GM23338 (cell line): ENCODE measurements around the gene JARID2. TPM values are rescaled to one million over a fixed set of nuclear protein-coding genes. Genes with fewer than 3 reads are reported as not detected.

Experiments used
- ATAC-seq: fragments of 200-7000 bp; cut with Tn5 transposase; 3 replicates; pipeline ENCODE4 v1.9.1; 2020
- DNase-seq: peaks from one replicate; pipeline ENCODE4 v3.0.0-alpha.2; 2015; ENCODE audit warnings: low spot score
- H2AFZ ChIP-seq: fragments of 200-600 bp; sonication (generic); 2 replicates; pipeline ENCODE4 v1.8.0; 2016; ENCODE audit warnings: antibody characterized with exemption, mild to moderate bottlenecking, moderate library complexity
- H3F3A ChIP-seq: fragments of 200-600 bp; sonication (generic); replicated peaks from 2 replicates; pipeline ENCODE4 v1.8.0; 2017; ENCODE audit warnings: antibody characterized with exemption, mixed run types, low read depth
- H3K27ac ChIP-seq: fragments of 200-600 bp; sonication (generic); 2 replicates; pipeline ENCODE4 v1.6.1; 2016; ENCODE audit warnings: low read depth
- H3K27me3 ChIP-seq: fragments of 200-600 bp; sonication (generic); 2 replicates; pipeline ENCODE4 v1.8.0; 2016; ENCODE audit warnings: mild to moderate bottlenecking, mixed run types, moderate library complexity; ENCODE audit not compliant: insufficient read depth
- H3K36me3 ChIP-seq: fragments of 200-600 bp; sonication (generic); 2 replicates; pipeline ENCODE4 v1.8.0; 2016; ENCODE audit warnings: mild to moderate bottlenecking; ENCODE audit not compliant: insufficient read depth
- H3K4me1 ChIP-seq: fragments of 200-600 bp; sonication (generic); 2 replicates; pipeline ENCODE4 v1.8.0; 2016; ENCODE audit warnings: mild to moderate bottlenecking, moderate library complexity; ENCODE audit not compliant: insufficient read depth
- H3K4me2 ChIP-seq: fragments of 200-600 bp; sonication (generic); 2 replicates; pipeline ENCODE4 v1.7.1; 2017; ENCODE audit warnings: mixed run types
- H3K4me3 ChIP-seq: fragments of 200-600 bp; sonication (generic); 2 replicates; pipeline ENCODE4 v1.6.1; 2016; ENCODE audit warnings: mixed run types
- H3K79me2 ChIP-seq: fragments of 200-600 bp; sonication (generic); replicated peaks from 2 replicates; pipeline ENCODE4 v1.8.0; 2017; ENCODE audit warnings: mild to moderate bottlenecking; ENCODE audit not compliant: insufficient read depth
- H3K9me2 ChIP-seq: fragments of 200-600 bp; sonication (generic); 2 replicates; pipeline ENCODE4 v1.8.0; 2017; ENCODE audit not compliant: insufficient read depth
- H4K20me1 ChIP-seq: fragments of 200-600 bp; sonication (generic); replicated peaks from 2 replicates; pipeline ENCODE4 v1.8.0; 2017; ENCODE audit warnings: mild to moderate bottlenecking; ENCODE audit not compliant: insufficient read depth
- H3K27ac Mint-ChIP-seq: 2 replicates; pipeline ENCODE4 v1.8.0; 2020; ENCODE audit warnings: inconsistent platforms, mild to moderate bottlenecking, moderate library complexity, mixed read lengths
- H3K27me3 Mint-ChIP-seq: 3 replicates; pipeline ENCODE4 v1.8.0; 2022; ENCODE audit warnings: low read depth, mild to moderate bottlenecking, moderate library complexity, mixed read lengths, inconsistent platforms; ENCODE audit not compliant: insufficient read depth, poor library complexity
- H3K36me3 Mint-ChIP-seq: 3 replicates; pipeline ENCODE4 v1.8.0; 2021; ENCODE audit warnings: low read depth, mild to moderate bottlenecking, inconsistent platforms, moderate library complexity, mixed read lengths
- H3K4me1 Mint-ChIP-seq: 3 replicates; pipeline ENCODE4 v1.8.0; 2020; ENCODE audit warnings: mild to moderate bottlenecking, inconsistent platforms, mixed read lengths
- H3K4me3 Mint-ChIP-seq: 3 replicates; pipeline ENCODE4 v1.8.0; 2021; ENCODE audit warnings: moderate library complexity, mild to moderate bottlenecking, inconsistent platforms, mixed read lengths
- H3K9me3 Mint-ChIP-seq: 3 replicates; pipeline ENCODE4 v1.8.0; 2020; ENCODE audit warnings: moderate library complexity, mild to moderate bottlenecking, inconsistent platforms, mixed read lengths
- CREB1 ChIP-seq: fragments of 250-450 bp; sonication (Bioruptor Pico); IDR thresholded peaks from 2 replicates; pipeline ENCODE4 v1.5.0; 2020; ENCODE audit warnings: low read depth, mild to moderate bottlenecking, moderate library complexity
- CTCF ChIP-seq, 2 experiments: fragments of 200-600 bp in 1 of 2; sonication (generic) in 1 of 2; conservative IDR thresholded peaks; 2 replicates each; pipeline versions ENCODE4 v1.5.1 to v1.6.1; 2016 to 2017; ENCODE audit warnings: antibody characterized with exemption in 2 of 2, low read depth in 2 of 2, mild to moderate bottlenecking in 2 of 2, moderate library complexity in 1 of 2
- ETS1 ChIP-seq: IDR thresholded peaks from 2 replicates; pipeline ENCODE4 v1.6.1; 2016; ENCODE audit warnings: antibody characterized with exemption
- EZH2phosphoT487 ChIP-seq: fragments of 200-600 bp; sonication (generic); IDR thresholded peaks from one replicate; pipeline ENCODE4 v1.8.1; 2018; ENCODE audit warnings: antibody characterized with exemption; ENCODE audit not compliant: unreplicated experiment
- JUNB ChIP-seq: IDR thresholded peaks from one replicate; pipeline ENCODE4 v1.6.1; 2016; ENCODE audit warnings: antibody characterized with exemption; ENCODE audit not compliant: unreplicated experiment
- NANOG ChIP-seq: IDR thresholded peaks from 2 replicates; pipeline ENCODE4 v1.6.1; 2016; ENCODE audit warnings: antibody characterized with exemption, borderline replicate concordance
- POLR2AphosphoS5 ChIP-seq: IDR thresholded peaks from 2 replicates; pipeline ENCODE4 v1.6.1; 2016; ENCODE audit warnings: antibody characterized with exemption, low read depth
- STAT1 ChIP-seq: IDR thresholded peaks from one replicate; pipeline ENCODE4 v1.6.1; 2016; ENCODE audit warnings: antibody characterized with exemption; ENCODE audit not compliant: unreplicated experiment
- ZNF114 ChIP-seq: fragments of 250-450 bp; sonication (Bioruptor Pico); IDR thresholded peaks from 2 replicates; pipeline ENCODE4 v1.5.0; 2020; ENCODE audit warnings: mild to moderate bottlenecking, moderate library complexity
- ZNF331 ChIP-seq: fragments of 250-450 bp; sonication (Bioruptor Pico); IDR thresholded peaks from 2 replicates; pipeline ENCODE4 v1.5.0; 2020; ENCODE audit warnings: low read depth, mild to moderate bottlenecking, moderate library complexity
- ZNF462 ChIP-seq: fragments of 250-450 bp; sonication (Bioruptor Pico); IDR thresholded peaks from 2 replicates; pipeline ENCODE4 v1.5.0; 2020; ENCODE audit warnings: mild to moderate bottlenecking, moderate library complexity
- polyA plus RNA-seq: library from polyadenylated mRNA; unstranded; fragments of >200 nt; fragmentation: Nextera tagmentation; extraction: Ambion mirVana; gene quantifications from 2 replicates; pipeline ENCODE4 v1.2.1, GENCODE V29; 2016
- total RNA-seq: library from RNA; depleted of rRNA; stranded (reverse); fragments of >200 nt; shearing (Covaris generic); gene quantifications from 2 replicates; pipeline ENCODE4 v1.2.3, GENCODE V29; 2014

JARID2 gene
- total and polyA plus RNA-seq, 2 experiments from 2014 or later, result 92.8 to 196 TPM

- TF ChIP-seq ZNF462 (CRISPR knock-in tag), result no peak
- no peak; the same call in 1 of the 2 replicates for TF ChIP-seq POLR2AphosphoS5
- no peak for TF ChIP-seq ETS1
- no peak for TF ChIP-seq ZNF114 (CRISPR knock-in tag)
- TF ChIP-seq EZH2phosphoT487, result no peak
- TF ChIP-seq STAT1, result no peak
Measured at GRCh38 chr6:15368873-15369272, 123.0 kb downstream of the JARID2 start (continued).

- Histone ChIP-seq H3K27ac (no peak overlapping the region), H3K4me2 (0 out of 2 replicates have a peak overlapping the region, but pooled peaks have one; percentile 8), H3K9me2 (no peaks in the 10 kb centered on the region), H3K79me2 (peaks cover 100% of the 10 kb centered on the region), H3K4me3 (no peak overlapping the region), H3K36me3 (peaks cover 12% of the 10 kb centered on the region), H4K20me1 (peaks cover 98% of the 10 kb centered on the region), H3F3A (peaks cover 22% of the 10 kb centered on the region), H2AFZ (no peak overlapping the region), H3K4me1 (peaks cover 95% of the 10 kb centered on the region), H3K27me3 (no peaks in the 10 kb centered on the region)
- DNase-seq (no peak), ATAC-seq (peak; percentile 9)
- TF ChIP-seq JUNB, result no peak
- no peak for TF ChIP-seq STAT1
- TF ChIP-seq ETS1, result no peak
- no peak for TF ChIP-seq ZNF331
- TF ChIP-seq CTCF (conservative IDR thresholded peaks at IDR 0.05; ENCODE audit: low read depth in 2 of 2), result no peak
- no peak for TF ChIP-seq NANOG
- no peak for TF ChIP-seq EZH2phosphoT487
- no peak for TF ChIP-seq CREB1 (CRISPR knock-in tag)
- no peak for TF ChIP-seq POLR2AphosphoS5
- Mint-ChIP-seq H3K27ac (no peak overlapping the region), H3K36me3 (peaks cover 3% of the 10 kb centered on the region; the same call in 1 of the 3 replicates), H3K9me3 (no peaks in the 10 kb centered on the region), H3K4me1 (peaks cover 29% of the 10 kb centered on the region), H3K4me3 (no peak overlapping the region), H3K27me3 (peaks cover 19% of the 10 kb centered on the region)
Measured at GRCh38 chr6:15369838-15370237, 124.0 kb downstream of the JARID2 start.
